ENCODE results near the gene IQSEC1. TPM values are rescaled to one million over a fixed set of nuclear protein-coding genes. Genes with fewer than 3 reads are reported as not detected.

Gene IQSEC1
- total RNA-seq, 1 donor from 2014 or later = 37.2 TPM

DNA sequence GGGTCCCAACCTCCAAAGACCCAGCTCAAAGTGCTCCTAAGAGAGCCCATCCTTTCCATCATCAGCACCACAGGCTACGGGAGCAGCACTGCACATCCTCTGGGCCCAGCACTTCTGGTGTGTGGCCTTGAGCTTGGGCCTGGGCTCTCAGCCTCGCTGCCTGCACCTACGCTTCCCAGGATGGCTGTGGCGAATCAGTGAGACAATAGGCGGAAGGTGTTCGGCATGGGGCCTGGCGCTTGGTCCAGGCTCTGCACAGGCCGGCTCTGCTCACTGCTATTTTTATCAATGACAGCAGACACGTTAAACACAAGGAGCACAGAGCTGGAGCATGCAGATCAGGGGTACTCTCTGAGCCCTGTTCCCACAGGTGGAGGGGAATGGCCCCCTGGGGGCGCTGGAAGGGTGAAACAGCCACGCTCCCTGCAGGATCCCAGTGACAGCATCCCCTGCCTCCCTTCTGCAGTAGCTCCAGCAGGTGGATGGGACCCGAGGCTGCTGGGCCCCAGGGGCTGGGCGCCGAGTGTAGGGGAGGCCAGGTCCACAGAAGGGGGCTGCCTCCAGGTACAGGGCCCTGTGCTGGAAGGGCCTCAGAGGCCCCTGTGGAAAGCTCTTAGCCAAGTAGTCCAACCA is 141.8 kb downstream of the IQSEC1 start:
- Mint-ChIP-seq H3K9me3 (ENCODE audit: low read depth) (no peaks in the 10 kb centered on the region), H3K36me3 (ENCODE audit: low read depth) (no peaks in the 10 kb centered on the region), H3K27ac (ENCODE audit: unreplicated experiment) (no peak overlapping the region), H3K27me3 (ENCODE audit: low read depth) (no peaks in the 10 kb centered on the region), H3K4me3 (ENCODE audit: unreplicated experiment) (no peak overlapping the region), H3K4me1 (ENCODE audit: low read depth) (peaks cover 15% of the 10 kb centered on the region)
- DNase-seq (ENCODE audit: low spot score) = no peak
- TF ChIP-seq, protein P1, sequence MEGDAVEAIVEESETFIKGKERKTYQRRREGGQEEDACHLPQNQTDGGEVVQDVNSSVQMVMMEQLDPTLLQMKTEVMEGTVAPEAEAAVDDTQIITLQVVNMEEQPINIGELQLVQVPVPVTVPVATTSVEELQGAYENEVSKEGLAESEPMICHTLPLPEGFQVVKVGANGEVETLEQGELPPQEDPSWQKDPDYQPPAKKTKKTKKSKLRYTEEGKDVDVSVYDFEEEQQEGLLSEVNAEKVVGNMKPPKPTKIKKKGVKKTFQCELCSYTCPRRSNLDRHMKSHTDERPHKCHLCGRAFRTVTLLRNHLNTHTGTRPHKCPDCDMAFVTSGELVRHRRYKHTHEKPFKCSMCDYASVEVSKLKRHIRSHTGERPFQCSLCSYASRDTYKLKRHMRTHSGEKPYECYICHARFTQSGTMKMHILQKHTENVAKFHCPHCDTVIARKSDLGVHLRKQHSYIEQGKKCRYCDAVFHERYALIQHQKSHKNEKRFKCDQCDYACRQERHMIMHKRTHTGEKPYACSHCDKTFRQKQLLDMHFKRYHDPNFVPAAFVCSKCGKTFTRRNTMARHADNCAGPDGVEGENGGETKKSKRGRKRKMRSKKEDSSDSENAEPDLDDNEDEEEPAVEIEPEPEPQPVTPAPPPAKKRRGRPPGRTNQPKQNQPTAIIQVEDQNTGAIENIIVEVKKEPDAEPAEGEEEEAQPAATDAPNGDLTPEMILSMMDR (IDR thresholded peaks at IDR 0.05) = no peak

DNA sequence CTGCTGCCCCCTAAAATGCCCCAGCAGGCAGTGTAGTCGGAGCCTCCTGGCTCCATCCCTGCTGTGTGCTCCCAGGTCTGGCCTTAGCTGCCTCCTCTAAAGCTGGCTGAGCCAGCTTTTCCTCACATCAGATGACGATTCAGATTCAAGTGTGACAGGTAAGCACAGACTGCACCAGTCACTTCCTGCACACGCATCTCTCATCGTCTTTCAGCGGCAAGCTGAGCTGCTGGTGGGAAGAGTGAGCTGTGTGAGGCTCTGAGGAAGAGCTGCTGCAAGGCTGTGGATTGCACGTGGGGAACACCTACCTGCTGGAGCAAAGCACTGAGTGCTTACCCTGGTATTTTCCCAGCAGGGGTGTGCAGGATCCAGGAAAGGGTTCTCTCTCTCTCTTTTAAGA is 143.4 kb downstream of the IQSEC1 start:
- no peaks in the 10 kb centered on the region for H3K9me3 Mint-ChIP-seq (ENCODE audit: low read depth)
- no peak for DNase-seq (ENCODE audit: low spot score)
- H3K27me3 Mint-ChIP-seq (ENCODE audit: low read depth) = no peaks in the 10 kb centered on the region
- TF ChIP-seq, protein P1 (IDR thresholded peaks at IDR 0.05) = no peak
- H3K36me3 Mint-ChIP-seq (ENCODE audit: low read depth) = no peaks in the 10 kb centered on the region
- no peak overlapping the region for H3K4me3 Mint-ChIP-seq (ENCODE audit: unreplicated experiment)
- peaks cover 11% of the 10 kb centered on the region for H3K4me1 Mint-ChIP-seq (ENCODE audit: low read depth)
- no peak overlapping the region for H3K27ac Mint-ChIP-seq (ENCODE audit: unreplicated experiment)

DNA sequence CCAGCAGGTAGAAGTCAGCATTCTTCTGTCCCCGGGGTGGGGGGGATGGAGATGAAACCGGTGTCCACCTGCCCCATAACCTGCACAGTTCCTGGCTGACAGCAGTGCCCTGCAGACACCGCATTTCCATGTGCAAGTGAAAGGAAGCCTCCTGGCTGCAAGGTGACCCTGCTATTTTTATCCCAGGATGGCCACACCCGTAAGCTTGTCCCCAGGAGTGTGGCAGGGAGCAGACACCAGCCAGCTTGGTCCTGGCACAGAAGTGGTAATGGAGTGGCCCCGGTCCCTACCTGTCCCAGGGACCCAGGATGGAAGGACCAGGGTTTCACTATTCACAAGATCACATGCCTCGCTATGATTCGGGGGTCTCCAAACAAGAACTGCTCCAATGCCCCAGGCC is 146.6 kb downstream of the IQSEC1 start:
- Mint-ChIP-seq H3K36me3 (ENCODE audit: low read depth) (peaks cover 5% of the 10 kb centered on the region), H3K4me1 (ENCODE audit: low read depth) (peaks cover 5% of the 10 kb centered on the region)

DNA sequence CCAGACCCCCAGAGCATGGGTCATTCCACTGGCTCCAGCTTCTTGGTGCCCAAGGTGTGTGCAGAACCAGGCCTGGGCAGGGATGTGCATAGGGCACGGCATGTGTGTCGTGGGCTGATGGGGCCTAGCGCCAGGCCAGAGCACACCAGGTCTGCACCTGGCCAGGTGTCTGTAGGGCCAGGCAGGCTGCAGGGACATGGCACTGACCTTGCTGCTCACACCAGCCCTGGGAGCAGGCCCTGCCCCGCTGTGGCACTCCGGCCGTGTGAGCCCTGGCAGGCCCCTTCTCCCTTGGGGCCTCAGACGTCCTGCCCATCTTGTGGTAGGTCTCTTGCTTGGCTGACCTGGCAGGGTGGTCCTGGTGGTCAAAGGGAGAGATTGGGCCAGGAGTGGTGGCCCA is 147.6 kb downstream of the IQSEC1 start:
- no peaks in the 10 kb centered on the region for H3K27me3 Mint-ChIP-seq (ENCODE audit: low read depth)
- no peak overlapping the region for H3K4me3 Mint-ChIP-seq (ENCODE audit: unreplicated experiment)
- H3K36me3 Mint-ChIP-seq (ENCODE audit: low read depth) = peaks cover 8% of the 10 kb centered on the region
- DNase-seq (ENCODE audit: low spot score) = no peak
- no peak overlapping the region for H3K27ac Mint-ChIP-seq (ENCODE audit: unreplicated experiment)
- no peaks in the 10 kb centered on the region for H3K9me3 Mint-ChIP-seq (ENCODE audit: low read depth)
- peaks cover 5% of the 10 kb centered on the region for H3K4me1 Mint-ChIP-seq (ENCODE audit: low read depth)
- TF ChIP-seq, protein P1 (IDR thresholded peaks at IDR 0.05) = no peak

More for the DNA sequence above, 146.6 kb downstream of the IQSEC1 start:
- H3K27ac Mint-ChIP-seq (ENCODE audit: unreplicated experiment) = no peak overlapping the region
- no peak overlapping the region for H3K4me3 Mint-ChIP-seq (ENCODE audit: unreplicated experiment)
- DNase-seq (ENCODE audit: low spot score) = no peak
- no peaks in the 10 kb centered on the region for H3K9me3 Mint-ChIP-seq (ENCODE audit: low read depth)
- TF ChIP-seq, protein P1 (IDR thresholded peaks at IDR 0.05) = no peak
- no peaks in the 10 kb centered on the region for H3K27me3 Mint-ChIP-seq (ENCODE audit: low read depth)

DNA sequence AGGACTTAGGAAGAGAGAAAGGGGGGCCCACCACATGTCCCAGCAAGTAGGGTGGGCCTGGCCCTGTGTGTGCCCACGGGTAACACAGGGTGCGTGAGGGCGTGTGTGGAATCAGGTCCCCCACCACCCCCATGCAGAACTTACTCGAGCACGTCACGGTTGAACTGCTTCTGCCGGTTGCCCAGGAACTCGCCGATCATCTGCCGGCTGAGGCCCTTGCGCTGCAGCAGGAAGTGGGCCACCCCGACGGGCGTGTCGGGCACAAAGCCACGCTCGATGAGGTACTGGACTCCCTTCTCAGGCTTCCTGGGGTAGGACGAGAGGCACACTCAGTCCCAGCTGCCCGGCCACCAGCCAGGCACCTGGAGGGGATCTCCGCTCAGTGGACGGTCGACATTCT is 148.8 kb downstream of the IQSEC1 start:
- Mint-ChIP-seq H3K9me3 (ENCODE audit: low read depth) (no peaks in the 10 kb centered on the region), H3K27ac (ENCODE audit: unreplicated experiment) (no peak overlapping the region), H3K36me3 (ENCODE audit: low read depth) (peaks cover 10% of the 10 kb centered on the region), H3K4me3 (ENCODE audit: unreplicated experiment) (no peak overlapping the region), H3K4me1 (ENCODE audit: low read depth) (peaks cover 5% of the 10 kb centered on the region), H3K27me3 (ENCODE audit: low read depth) (no peaks in the 10 kb centered on the region)
- TF ChIP-seq, protein P1 (IDR thresholded peaks at IDR 0.05) = no peak
- DNase-seq (ENCODE audit: low spot score) = no peak
